ENCODE measurements around the gene AKT2. TPM values are rescaled to one million over a fixed set of nuclear protein-coding genes. Genes with fewer than 3 reads are reported as not detected.

The AKT2 gene
- total RNA-seq, 2 experiments from 2014 or later = 126 to 127 TPM

DNA sequence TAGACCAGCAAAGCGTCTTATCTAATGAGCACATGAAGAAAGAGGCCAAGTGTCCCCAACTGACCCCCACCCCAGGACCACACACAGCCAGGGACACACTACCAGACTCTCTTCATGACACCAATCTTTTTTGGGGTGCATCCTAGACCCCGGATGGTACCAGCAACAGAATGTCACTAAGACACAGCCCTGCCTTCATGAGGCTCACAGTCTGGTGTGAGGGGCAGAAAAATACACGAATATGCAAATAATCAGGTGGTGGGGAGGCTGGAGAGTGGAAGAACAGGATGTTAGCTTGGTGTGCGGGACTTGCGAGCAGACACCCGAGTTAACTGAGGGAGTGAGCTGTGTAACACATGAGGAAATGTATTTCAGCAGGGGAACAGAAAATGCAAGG lies 17.5 kb downstream of the AKT2 start:
- POLR2A ChIA-PET = no interaction called here
- Mint-ChIP-seq H3K36me3 (peaks cover 17% of the 10 kb centered on the region), H3K4me3 (no peak overlapping the region), H3K27ac (no peak overlapping the region), H3K27me3 (no peaks in the 10 kb centered on the region), H3K9me3 (no peaks in the 10 kb centered on the region), H3K4me1 (ENCODE audit: low read depth) (peaks cover 27% of the 10 kb centered on the region)
- CTCF ChIA-PET = no interaction called here
- no peak for DNase-seq
- intact Hi-C loops (cut with micrococcal nuclease) = no loop called here

- no peaks in the 10 kb centered on the region for H3K27me3 Mint-ChIP-seq
- CTCF ChIA-PET = no interaction called here
- no peak overlapping the region for H3K27ac Mint-ChIP-seq
- no peaks in the 10 kb centered on the region for H3K9me3 Mint-ChIP-seq
- peaks cover 19% of the 10 kb centered on the region for H3K36me3 Mint-ChIP-seq
- H3K4me1 Mint-ChIP-seq (ENCODE audit: low read depth) = peaks cover 26% of the 10 kb centered on the region
- DNase-seq = no peak
- POLR2A ChIA-PET = no interaction called here
- H3K4me3 Mint-ChIP-seq = no peak overlapping the region
- intact Hi-C loops (cut with micrococcal nuclease) = no loop called here
Observed at GRCh38 chr19:40266912-40267600, 18.1 kb downstream of the AKT2 start.

DNA sequence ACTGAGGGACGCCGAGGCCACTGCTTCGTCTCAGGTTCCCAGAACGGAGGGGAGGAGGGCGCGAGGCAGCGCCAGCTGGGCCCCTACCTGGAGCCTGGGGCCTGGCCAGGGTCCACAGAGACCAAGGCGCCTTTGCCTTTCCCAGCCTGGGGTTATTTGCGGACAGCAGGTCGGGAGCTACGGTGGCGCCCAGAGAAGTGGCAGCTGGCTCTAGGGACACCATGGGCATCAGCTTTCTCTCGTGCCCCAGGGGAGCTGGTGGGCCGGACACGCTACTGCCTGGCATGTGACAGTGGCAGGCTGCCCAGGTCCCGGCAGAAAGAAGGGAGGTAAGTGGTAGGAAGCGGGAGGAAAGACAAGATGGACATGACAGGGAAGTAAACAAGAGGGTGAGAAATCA lies 19.0 kb downstream of the AKT2 start:
- no peaks in the 10 kb centered on the region for H3K27me3 Mint-ChIP-seq
- intact Hi-C loops (cut with micrococcal nuclease) = no loop called here
- no peak for DNase-seq
- no peaks in the 10 kb centered on the region for H3K9me3 Mint-ChIP-seq
- ChIA-PET POLR2A (no interaction called here), CTCF (no interaction called here)
- peaks cover 26% of the 10 kb centered on the region for H3K4me1 Mint-ChIP-seq (ENCODE audit: low read depth)
- H3K4me3 Mint-ChIP-seq = no peak overlapping the region
- H3K27ac Mint-ChIP-seq = no peak overlapping the region
- H3K36me3 Mint-ChIP-seq = peaks cover 20% of the 10 kb centered on the region

DNA sequence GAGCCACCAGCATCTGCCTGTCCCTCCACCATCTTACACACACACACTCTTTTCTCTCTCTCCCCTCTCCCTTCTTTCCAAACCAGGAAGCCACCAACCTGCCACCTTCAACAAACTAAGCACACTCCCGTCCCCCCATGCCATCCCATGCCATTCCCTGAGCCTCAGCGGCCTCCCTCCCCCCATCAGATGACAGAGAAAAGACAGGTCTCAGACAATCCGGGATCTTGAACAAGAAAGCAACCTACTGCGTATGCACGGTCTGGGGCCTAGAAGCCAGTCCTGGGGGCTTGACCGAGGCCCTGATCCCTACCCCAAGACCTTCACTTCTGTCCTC lies 19.4 kb downstream of the AKT2 start:
- ChIA-PET POLR2A (no interaction called here), CTCF (no interaction called here)
- DNase-seq = no peak
- Mint-ChIP-seq H3K36me3 (peaks cover 20% of the 10 kb centered on the region), H3K27ac (no peak overlapping the region), H3K4me3 (no peak overlapping the region), H3K27me3 (no peaks in the 10 kb centered on the region), H3K4me1 (ENCODE audit: low read depth) (peaks cover 26% of the 10 kb centered on the region), H3K9me3 (no peaks in the 10 kb centered on the region)
- intact Hi-C loops (cut with micrococcal nuclease) = no loop called here

DNA sequence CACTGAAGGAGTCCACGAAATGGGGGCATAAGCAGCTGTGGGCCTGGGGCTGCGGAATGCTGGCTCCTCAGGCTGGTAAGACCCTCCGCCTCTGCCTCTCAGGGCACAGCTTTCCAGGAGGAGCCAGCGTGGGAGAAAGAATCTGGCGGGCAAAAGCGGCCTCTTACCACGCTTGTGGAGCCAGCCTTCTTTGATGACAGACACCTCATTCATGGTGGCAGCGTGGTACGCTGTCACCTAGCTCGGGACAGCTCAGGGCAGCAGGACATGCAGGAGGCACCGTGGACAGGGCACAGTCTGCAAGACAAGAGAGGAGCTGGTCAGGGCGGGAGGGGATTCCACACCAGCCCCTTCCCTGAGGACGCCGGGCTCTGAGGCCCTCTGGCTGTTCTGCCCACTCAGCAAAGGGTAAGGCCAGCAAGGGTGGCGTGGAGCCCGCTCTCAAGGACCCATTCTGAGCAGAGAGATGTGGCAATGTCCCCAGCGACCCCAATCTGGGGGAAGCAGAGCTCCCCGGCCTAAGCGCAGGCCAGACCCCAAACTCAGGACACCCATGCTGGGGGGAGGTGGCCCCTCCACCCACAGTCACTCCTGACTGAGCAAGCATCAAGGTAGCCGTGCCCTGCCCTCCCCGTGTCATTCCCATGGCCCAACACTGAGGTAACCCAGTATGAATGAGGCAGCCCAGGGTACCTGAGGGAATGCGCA lies 19.9 kb downstream of the AKT2 start:
- ChIA-PET CTCF (interaction anchor here (0.6 kb wide), 1 partner anchor 824 kb away, joined by 3 read pairs; no protein-coding TSS in a partner anchor), POLR2A (no interaction called here)
- Mint-ChIP-seq H3K4me1 (ENCODE audit: low read depth) (peaks cover 24% of the 10 kb centered on the region), H3K27ac (no peak overlapping the region), H3K27me3 (no peaks in the 10 kb centered on the region), H3K4me3 (no peak overlapping the region), H3K9me3 (no peaks in the 10 kb centered on the region), H3K36me3 (peaks cover 20% of the 10 kb centered on the region)
- intact Hi-C loops (cut with micrococcal nuclease) = no loop called here
- no peak for DNase-seq

GRCh38 chr19:40264314-40265054 lies 20.7 kb downstream of the AKT2 start:
- Mint-ChIP-seq H3K27ac (no peak overlapping the region), H3K36me3 (peaks cover 20% of the 10 kb centered on the region), H3K4me1 (ENCODE audit: low read depth) (peaks cover 21% of the 10 kb centered on the region), H3K4me3 (no peak overlapping the region), H3K27me3 (no peaks in the 10 kb centered on the region), H3K9me3 (no peaks in the 10 kb centered on the region)
- no peak for DNase-seq
- ChIA-PET POLR2A (no interaction called here), CTCF (interaction anchor here (0.6 kb wide), 1 partner anchor 823 kb away, joined by 3 read pairs; no protein-coding TSS in a partner anchor)
- intact Hi-C loops (cut with micrococcal nuclease) = no loop called here

DNA sequence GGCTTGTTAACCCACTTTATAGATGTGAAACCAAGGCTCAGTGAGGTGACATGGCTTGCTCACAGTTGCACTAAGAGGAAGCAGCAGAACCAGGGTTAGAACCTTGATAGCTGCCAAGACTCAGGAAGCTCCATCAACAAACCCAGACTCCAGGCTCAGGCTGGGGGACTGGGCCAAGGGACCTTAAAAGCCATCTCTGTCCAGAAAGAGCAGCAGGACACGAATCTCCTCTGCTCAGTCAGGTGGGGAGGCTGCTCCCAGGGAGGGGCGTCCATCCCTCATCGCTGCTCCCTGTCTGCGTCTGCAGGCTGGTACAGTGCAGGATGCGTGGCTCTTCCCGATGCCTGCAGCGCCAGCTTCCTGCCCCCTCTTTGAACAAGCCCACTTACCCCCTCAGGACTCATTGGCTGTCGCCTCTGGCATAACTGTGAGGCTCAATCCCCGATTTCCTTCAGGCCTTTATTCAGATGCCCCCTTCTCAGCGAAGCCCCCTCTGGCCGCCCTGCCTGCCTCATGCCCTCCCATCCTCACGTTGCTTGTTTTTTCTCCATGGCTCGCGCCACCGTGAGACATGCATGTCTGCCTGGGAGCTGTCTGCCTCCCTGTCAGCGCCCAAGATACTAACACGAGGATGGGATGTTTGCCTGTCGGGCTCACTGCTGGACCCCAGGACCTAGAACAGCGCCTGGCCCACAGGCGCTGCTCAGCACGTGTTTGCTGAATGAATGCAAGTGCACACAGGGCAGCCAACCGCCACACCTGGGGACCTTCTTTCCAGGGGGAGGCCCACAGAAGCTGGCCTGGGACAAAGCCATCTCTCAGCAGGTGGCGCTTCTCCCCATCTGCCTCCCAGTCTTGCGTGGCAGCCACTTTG lies 21.5 kb downstream of the AKT2 start:
- ChIA-PET CTCF (no interaction called here), POLR2A (no interaction called here)
- Mint-ChIP-seq H3K27me3 (no peaks in the 10 kb centered on the region), H3K36me3 (peaks cover 20% of the 10 kb centered on the region), H3K9me3 (no peaks in the 10 kb centered on the region), H3K27ac (no peak overlapping the region), H3K4me3 (no peak overlapping the region), H3K4me1 (ENCODE audit: low read depth) (peaks cover 18% of the 10 kb centered on the region)
- intact Hi-C loops (cut with micrococcal nuclease) = no loop called here
- DNase-seq = no peak

DNA sequence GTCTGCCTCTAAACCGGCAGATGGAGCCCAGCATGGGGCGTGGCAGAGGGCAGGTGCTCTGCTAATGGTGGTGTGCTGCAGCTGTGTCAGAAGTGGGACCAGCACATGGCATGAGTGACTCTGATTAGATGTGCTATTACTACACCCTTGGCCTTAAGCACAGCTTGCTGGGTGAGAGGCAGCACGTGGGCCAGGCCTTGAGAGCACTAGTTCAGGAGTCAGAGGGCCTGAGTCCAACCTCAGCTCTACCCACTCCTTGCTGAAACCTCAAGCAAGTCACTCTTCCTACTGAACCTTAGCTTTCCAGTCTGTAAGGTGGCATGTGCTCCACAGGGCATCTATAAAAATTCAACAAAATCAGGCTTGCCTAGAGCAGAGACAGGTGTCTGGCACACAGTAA lies 22.7 kb downstream of the AKT2 start:
- Mint-ChIP-seq H3K4me3 (no peak overlapping the region), H3K27me3 (no peaks in the 10 kb centered on the region), H3K4me1 (ENCODE audit: low read depth) (peaks cover 17% of the 10 kb centered on the region), H3K36me3 (peaks cover 20% of the 10 kb centered on the region), H3K9me3 (no peaks in the 10 kb centered on the region), H3K27ac (no peak overlapping the region)
- ChIA-PET CTCF (interaction anchor here (0.7 kb wide), 1 partner anchor 122 kb away, joined by 3 read pairs; no protein-coding TSS in a partner anchor), POLR2A (no interaction called here)
- DNase-seq = no peak
- intact Hi-C loops (cut with micrococcal nuclease) = no loop called here

GRCh38 chr19:40261631-40262030 lies 23.5 kb downstream of the AKT2 start:
- no peak overlapping the region for H3K27ac Mint-ChIP-seq
- peaks cover 20% of the 10 kb centered on the region for H3K36me3 Mint-ChIP-seq
- H3K4me1 Mint-ChIP-seq (ENCODE audit: low read depth) = peaks cover 14% of the 10 kb centered on the region
- no peaks in the 10 kb centered on the region for H3K27me3 Mint-ChIP-seq
- intact Hi-C loops (cut with micrococcal nuclease) = no loop called here
- ChIA-PET POLR2A (no interaction called here), CTCF (interaction anchor here (0.7 kb wide), 1 partner anchor 121 kb away, joined by 3 read pairs; no protein-coding TSS in a partner anchor)
- no peaks in the 10 kb centered on the region for H3K9me3 Mint-ChIP-seq
- no peak for DNase-seq
- no peak overlapping the region for H3K4me3 Mint-ChIP-seq

DNA sequence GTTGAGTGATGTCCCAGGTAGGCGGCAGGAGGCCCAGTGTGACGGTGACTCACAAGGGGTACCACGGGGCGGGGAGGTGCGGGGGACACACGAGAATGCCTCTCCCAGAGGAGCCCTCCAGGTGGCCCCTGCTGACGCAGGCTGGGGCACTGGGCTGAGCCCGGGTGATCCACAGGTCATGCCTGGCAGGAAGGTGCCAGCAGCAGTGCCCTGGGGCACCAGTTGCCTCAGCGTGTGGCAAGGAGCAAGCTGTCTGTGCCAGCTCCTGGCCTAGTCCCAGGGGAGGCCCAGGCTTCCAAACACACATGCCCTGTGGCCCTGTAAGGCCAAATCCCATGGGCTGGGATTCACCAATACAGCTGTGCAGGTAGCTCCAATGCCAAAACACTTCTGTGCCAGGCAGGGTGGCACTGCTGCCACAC lies 28.0 kb downstream of the AKT2 start:
- intact Hi-C loops (cut with micrococcal nuclease) = no loop called here
- ChIA-PET CTCF (no interaction called here), POLR2A (no interaction called here)
- peaks cover 16% of the 10 kb centered on the region for H3K4me1 Mint-ChIP-seq (ENCODE audit: low read depth)
- H3K27ac Mint-ChIP-seq = no peak overlapping the region
- no peaks in the 10 kb centered on the region for H3K27me3 Mint-ChIP-seq
- no peaks in the 10 kb centered on the region for H3K9me3 Mint-ChIP-seq
- no peak for DNase-seq
- no peak overlapping the region for H3K4me3 Mint-ChIP-seq
- peaks cover 18% of the 10 kb centered on the region for H3K36me3 Mint-ChIP-seq

DNA sequence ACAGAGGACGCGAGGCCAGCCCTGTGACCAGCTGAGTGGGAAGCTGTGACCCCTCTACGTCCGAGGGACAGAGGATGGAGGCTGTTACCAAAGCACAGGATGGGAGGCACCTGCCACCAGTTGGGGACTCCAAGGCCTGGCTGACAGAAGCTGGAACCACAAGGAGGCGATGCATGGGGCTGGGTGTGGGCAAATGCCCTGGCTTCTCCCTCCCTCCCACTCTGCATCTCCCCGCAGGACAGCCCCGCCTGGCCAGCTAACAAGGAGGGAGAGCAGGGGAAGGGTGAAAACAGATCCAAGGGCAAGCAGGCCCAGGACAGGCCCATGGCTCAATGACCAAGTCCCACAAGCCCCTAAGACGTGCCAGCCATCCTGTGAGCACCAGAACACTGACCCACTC lies 28.6 kb downstream of the AKT2 start:
- DNase-seq = no peak
- POLR2A ChIA-PET = no interaction called here
- Mint-ChIP-seq H3K27ac (no peak overlapping the region), H3K4me3 (no peak overlapping the region), H3K9me3 (no peaks in the 10 kb centered on the region), H3K4me1 (ENCODE audit: low read depth) (peaks cover 16% of the 10 kb centered on the region), H3K36me3 (peaks cover 16% of the 10 kb centered on the region), H3K27me3 (no peaks in the 10 kb centered on the region)
- CTCF ChIA-PET = no interaction called here
- intact Hi-C loops (cut with micrococcal nuclease) = no loop called here

GRCh38 chr19:40255619-40256166 lies 29.5 kb downstream of the AKT2 start:
- H3K36me3 Mint-ChIP-seq = peaks cover 16% of the 10 kb centered on the region
- H3K9me3 Mint-ChIP-seq = no peaks in the 10 kb centered on the region
- H3K4me1 Mint-ChIP-seq (ENCODE audit: low read depth) = peaks cover 15% of the 10 kb centered on the region
- H3K4me3 Mint-ChIP-seq = no peak overlapping the region
- no peak for DNase-seq
- intact Hi-C loops (cut with micrococcal nuclease) = no loop called here
- no peaks in the 10 kb centered on the region for H3K27me3 Mint-ChIP-seq
- CTCF ChIA-PET = interaction anchor here (1.2 kb wide), 1 partner anchor 50 kb away, joined by 3 read pairs; no protein-coding TSS in a partner anchor
- no peak overlapping the region for H3K27ac Mint-ChIP-seq
- POLR2A ChIA-PET = no interaction called here
